GM10266 (cell line): ENCODE measurements around the gene DLG5.

ENCODE experiments used
- DNase-seq: peaks from one replicate; pipeline ENCODE4 v3.0.0; 2012; ENCODE audit errors: extremely low spot score
- CTCF ChIP-seq: IDR thresholded peaks from 2 replicates; pipeline ENCODE4 v1.5.1; 2012; ENCODE audit warnings: mild to moderate bottlenecking, low read depth; ENCODE audit not compliant: control insufficient read depth, insufficient read depth; ENCODE audit errors: missing control alignments

DLG5 gene

GRCh38 chr10:77962350-77963146 is 36.0 kb upstream of the DLG5 start:
- no peak for DNase-seq
- TF ChIP-seq CTCF, result no peak

GRCh38 chr10:77961668-77962067 is 35.1 kb upstream of the DLG5 start:
- no peak for TF ChIP-seq CTCF
- DNase-seq, result no peak

DNA sequence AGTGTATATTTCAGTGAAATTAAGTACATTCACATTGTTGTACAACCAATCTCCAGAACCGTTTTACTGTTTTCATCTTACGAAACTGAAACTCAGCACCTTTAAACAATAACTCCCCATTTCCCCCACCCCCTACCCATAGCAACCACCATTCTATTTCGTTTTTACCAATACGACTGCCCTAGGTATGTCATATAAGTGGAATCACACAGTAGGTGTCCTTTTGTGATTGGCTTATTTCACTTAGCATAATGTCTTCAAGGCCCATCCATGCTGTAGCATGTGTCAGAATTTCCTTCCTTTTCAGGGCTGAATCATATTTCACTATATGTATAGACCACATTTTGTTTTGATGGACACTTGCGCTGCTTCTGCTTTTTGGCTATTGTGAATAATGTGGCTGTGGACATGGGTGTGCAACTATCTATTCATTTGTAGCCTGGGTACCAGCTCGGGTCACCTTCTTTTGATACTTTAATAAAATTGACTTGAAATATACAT is 34.3 kb upstream of the DLG5 start:
- TF ChIP-seq CTCF, result no peak
- DNase-seq, result no peak

DNA sequence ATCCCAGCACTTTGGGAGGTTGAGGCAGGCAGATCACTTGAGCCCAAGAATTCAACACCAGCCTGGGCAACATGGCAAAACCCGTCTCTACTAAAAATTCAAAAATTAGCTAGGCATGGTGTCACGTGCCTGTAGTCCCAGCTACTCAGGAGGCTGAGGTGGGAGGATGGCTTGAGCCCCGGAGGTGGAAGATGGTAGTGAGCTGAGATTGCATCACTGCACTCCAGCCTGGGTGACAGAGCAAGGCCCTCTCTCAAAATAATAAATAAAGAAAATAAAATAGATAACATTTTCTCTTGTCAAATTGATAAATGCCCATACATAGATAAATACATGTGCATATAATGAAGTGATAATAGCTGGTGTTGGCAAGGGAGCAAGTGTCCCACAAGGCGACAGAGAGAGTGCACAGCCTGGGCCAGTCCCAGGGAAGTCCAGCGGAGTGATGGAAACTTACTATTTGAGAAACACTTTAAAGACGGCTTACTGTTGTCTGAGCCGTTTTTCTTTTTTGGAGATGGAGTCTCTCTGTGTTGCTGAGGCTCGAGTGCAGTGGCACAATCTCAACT is 33.4 kb upstream of the DLG5 start:
- no peak for DNase-seq
- no peak for TF ChIP-seq CTCF

DNA sequence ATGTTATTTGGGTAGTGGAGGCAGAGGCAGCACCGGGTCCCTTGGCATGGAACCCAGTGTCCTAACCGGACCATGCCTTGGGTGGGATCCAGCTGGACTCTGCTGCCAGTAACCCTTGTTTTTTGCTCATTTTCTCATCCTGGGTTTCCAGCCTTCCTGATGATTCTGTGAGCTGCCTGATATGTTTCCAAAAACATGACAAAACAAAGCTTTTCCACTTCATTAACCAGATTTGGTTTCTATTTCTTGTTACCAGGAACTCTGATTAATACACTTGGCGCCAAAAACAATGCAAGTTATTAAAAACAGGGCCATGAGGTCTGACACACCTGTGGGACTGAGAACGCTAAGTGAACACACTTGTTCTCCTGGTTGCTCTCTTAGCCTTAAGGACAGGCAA is 32.8 kb upstream of the DLG5 start:
- no peak for DNase-seq
- no peak for TF ChIP-seq CTCF

DNA sequence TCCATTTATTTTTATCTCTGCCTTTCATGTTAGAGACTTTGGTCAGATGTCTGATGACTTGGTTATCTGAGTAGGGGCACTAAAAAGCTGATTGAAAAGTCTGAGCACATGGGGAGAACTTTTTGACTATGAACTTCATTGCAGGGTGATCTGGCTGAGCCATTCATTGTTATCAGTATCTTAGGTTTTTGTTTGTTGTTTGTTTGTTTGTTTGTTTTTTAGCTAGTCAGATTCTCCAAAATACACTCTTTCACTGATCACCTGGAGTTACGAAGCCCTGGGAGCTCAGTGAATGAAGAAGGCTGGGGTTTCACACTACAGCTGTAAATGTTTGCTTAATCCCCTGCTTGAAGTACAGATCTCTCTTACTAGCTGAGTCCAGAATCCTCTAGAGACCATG is 28.6 kb upstream of the DLG5 start:
- TF ChIP-seq CTCF, result no peak
- no peak for DNase-seq

- no peak for DNase-seq
- TF ChIP-seq CTCF, result no peak
Measured at GRCh38 chr10:77949167-77949566, 22.6 kb upstream of the DLG5 start.
